SK-N-MC (cell line): ENCODE measurements around the gene NAV3.

Source experiments
- EZH2 ChIP-seq: fragments of 200-600 bp; sonication (generic); IDR thresholded peaks from one replicate; pipeline ENCODE4 v1.6.1; 2017; ENCODE audit warnings: antibody characterized with exemption
- POLR2AphosphoS5 ChIP-seq: IDR thresholded peaks from 2 replicates; pipeline ENCODE4 v1.6.1; 2012; ENCODE audit warnings: mild to moderate bottlenecking, low read depth, low read length, borderline replicate concordance

GRCh38 chr12:78128211-78128610, 297.5 kb downstream of the NAV3 start:
- TF ChIP-seq EZH2 (no peak), POLR2AphosphoS5 (no peak)
